H9 (cell line): ENCODE results near the gene NRP1. TPM values are rescaled to one million over a fixed set of nuclear protein-coding genes. Genes with fewer than 3 reads are reported as not detected.

Source experiments
- DNase-seq: peaks from one replicate; pipeline ENCODE4 v3.0.0-alpha.2; 2017
- H2AFZ ChIP-seq: one replicate; pipeline ENCODE4 v1.6.1; 2013; ENCODE audit warnings: mild to moderate bottlenecking, low read length, control low read depth, moderate library complexity
- H2AK5ac ChIP-seq: 2 replicates; pipeline ENCODE4 v1.6.1; 2013; ENCODE audit warnings: low read length, control low read depth, mixed read lengths; ENCODE audit not compliant: insufficient read length
- H2BK120ac ChIP-seq: one replicate; pipeline ENCODE4 v1.6.1; 2013; ENCODE audit warnings: low read depth, mild to moderate bottlenecking, low read length, control low read depth, inconsistent platforms; ENCODE audit not compliant: poor library complexity, severe bottlenecking
- H2BK12ac ChIP-seq: 2 replicates; pipeline ENCODE4 v1.6.1; 2013; ENCODE audit warnings: low read length, control low read depth, mixed read lengths, low read depth; ENCODE audit not compliant: insufficient read length
- H2BK15ac ChIP-seq: 2 replicates; pipeline ENCODE4 v1.6.1; 2013; ENCODE audit warnings: low read depth, low read length, control low read depth
- H2BK20ac ChIP-seq: one replicate; pipeline ENCODE4 v1.6.1; 2013; ENCODE audit warnings: low read depth, mild to moderate bottlenecking, low read length, control low read depth, inconsistent platforms; ENCODE audit not compliant: poor library complexity, severe bottlenecking
- H2BK5ac ChIP-seq: 2 replicates; pipeline ENCODE4 v1.6.1; 2013; ENCODE audit warnings: low read length, control low read depth, mixed read lengths; ENCODE audit not compliant: insufficient read length
- H3K14ac ChIP-seq: 2 replicates; pipeline ENCODE4 v1.6.1; 2013; ENCODE audit warnings: low read length, control low read depth; ENCODE audit not compliant: insufficient read depth
- H3K18ac ChIP-seq: 2 replicates; pipeline ENCODE4 v1.6.1; 2013; ENCODE audit warnings: low read depth, mild to moderate bottlenecking, mixed read lengths, low read length, control low read depth; ENCODE audit not compliant: insufficient read length
- H3K23ac ChIP-seq: 2 replicates; pipeline ENCODE4 v1.6.1; 2013; ENCODE audit warnings: low read length, control low read depth, mixed read lengths, low read depth; ENCODE audit not compliant: insufficient read length
- H3K23me2 ChIP-seq: 2 replicates; pipeline ENCODE4 v1.6.1; 2013; ENCODE audit warnings: low read depth, mild to moderate bottlenecking, mixed read lengths, low read length, control low read depth; ENCODE audit not compliant: insufficient read length, poor library complexity, severe bottlenecking
- H3K27ac ChIP-seq: 2 replicates; pipeline ENCODE4 v1.5.1; 2013; ENCODE audit warnings: low read length, control low read depth, mixed read lengths, low read depth; ENCODE audit not compliant: insufficient read length
- H3K27me3 ChIP-seq: 2 replicates; pipeline ENCODE4 v1.6.1; 2013; ENCODE audit warnings: low read length, control low read depth, inconsistent platforms; ENCODE audit not compliant: insufficient read depth
- H3K4ac ChIP-seq: 2 replicates; pipeline ENCODE4 v1.6.1; 2013; ENCODE audit warnings: low read depth, mild to moderate bottlenecking, control low read depth, inconsistent platforms, low read length, moderate library complexity
- H3K4me1 ChIP-seq: 2 replicates; pipeline ENCODE4 v1.6.1; 2013; ENCODE audit warnings: low read length, control low read depth, inconsistent platforms; ENCODE audit not compliant: insufficient read depth
- H3K4me2 ChIP-seq: 2 replicates; pipeline ENCODE4 v1.6.1; 2013; ENCODE audit warnings: low read length, control low read depth, mixed read lengths; ENCODE audit not compliant: insufficient read length, insufficient read depth
- H3K56ac ChIP-seq: 2 replicates; pipeline ENCODE4 v1.6.1; 2013; ENCODE audit warnings: low read depth, mild to moderate bottlenecking, mixed read lengths, low read length, control low read depth; ENCODE audit not compliant: insufficient read length
- H3K79me1 ChIP-seq: 2 replicates; pipeline ENCODE4 v1.6.1; 2013; ENCODE audit warnings: low read depth, mild to moderate bottlenecking, moderate library complexity, low read length, control low read depth, inconsistent platforms; ENCODE audit not compliant: insufficient read depth, poor library complexity, severe bottlenecking
- H3K79me2 ChIP-seq: 2 replicates; pipeline ENCODE4 v1.6.1; 2013; ENCODE audit warnings: low read length, control low read depth, inconsistent platforms; ENCODE audit not compliant: insufficient read depth
- H3K9ac ChIP-seq: 2 replicates; pipeline ENCODE4 v1.6.1; 2013; ENCODE audit warnings: low read length, control low read depth, mixed read lengths; ENCODE audit not compliant: insufficient read length; ENCODE audit errors: extremely low read depth
- H3K9me3 ChIP-seq: one replicate; pipeline ENCODE4 v1.6.1; 2013; ENCODE audit warnings: low read depth, low read length, inconsistent platforms; ENCODE audit not compliant: control insufficient read depth
- H3T11ph ChIP-seq: one replicate; pipeline ENCODE4 v1.6.1; 2013; ENCODE audit warnings: mild to moderate bottlenecking, low read length, control low read depth, inconsistent platforms
- H4K20me1 ChIP-seq: one replicate; pipeline ENCODE4 v1.6.1; 2013; ENCODE audit not compliant: control insufficient read depth, insufficient read length, insufficient read depth
- H4K5ac ChIP-seq: 2 replicates; pipeline ENCODE4 v1.6.1; 2013; ENCODE audit warnings: low read depth, mild to moderate bottlenecking, mixed read lengths, low read length, control low read depth; ENCODE audit not compliant: insufficient read length
- H4K8ac ChIP-seq: replicated peaks from 2 replicates; pipeline ENCODE4 v1.6.1; 2013; ENCODE audit warnings: low read length, control low read depth, mixed read lengths, low read depth; ENCODE audit not compliant: insufficient read length
- H4K91ac ChIP-seq: 2 replicates; pipeline ENCODE4 v1.6.1; 2013; ENCODE audit warnings: low read depth, mild to moderate bottlenecking, moderate library complexity, mixed read lengths, low read length, control low read depth; ENCODE audit not compliant: insufficient read length
- H3K27ac Mint-ChIP-seq, 3 experiments: 2 replicates in 2 of 3; 3 replicates in 1 of 3; pipeline ENCODE4 v1.8.0; 2020 to 2021; ENCODE audit warnings: mixed read lengths in 3 of 3, mild to moderate bottlenecking in 1 of 3, moderate library complexity in 1 of 3
- H3K27me3 Mint-ChIP-seq: 2 replicates; pipeline ENCODE4 v1.8.0; 2021; ENCODE audit warnings: low read depth, mild to moderate bottlenecking, moderate library complexity, mixed read lengths
- H3K36me3 Mint-ChIP-seq, 3 experiments: 2 replicates in 2 of 3; 3 replicates in 1 of 3; pipeline ENCODE4 v1.8.0; 2020 to 2021; ENCODE audit warnings: low read depth in 3 of 3, mixed read lengths in 3 of 3; ENCODE audit not compliant: insufficient read depth in 1 of 3
- H3K4me1 Mint-ChIP-seq, 2 experiments: 2 replicates each; pipeline ENCODE4 v1.8.0; 2020; ENCODE audit warnings: mixed read lengths in 2 of 2
- H3K4me3 Mint-ChIP-seq, 2 experiments: 2 replicates in 1 of 2; 3 replicates in 1 of 2; pipeline ENCODE4 v1.8.0; 2020 to 2021; ENCODE audit warnings: mild to moderate bottlenecking in 2 of 2, mixed read lengths in 2 of 2, moderate library complexity in 1 of 2
- H3K9me3 Mint-ChIP-seq, 2 experiments: 2 replicates in 1 of 2; 3 replicates in 1 of 2; pipeline ENCODE4 v1.8.0; 2020; ENCODE audit warnings: mild to moderate bottlenecking in 2 of 2, mixed read lengths in 2 of 2, moderate library complexity in 1 of 2
- CTCF ChIP-seq: fragments of 200-600 bp; sonication (generic); conservative IDR thresholded peaks from 3 replicates; pipeline ENCODE4 v1.8.0; 2021; ENCODE audit warnings: antibody characterized with exemption, mild to moderate bottlenecking
- WGBS: extraction: QIAGEN DNeasy Blood & Tissue Kit; methylation state at CpG from one replicate; pipeline ENCODE4 v1.1.7; 2013; ENCODE audit warnings: missing lambda C conversion rate, low lambda C conversion rate, mixed read lengths; ENCODE audit not compliant: insufficient read length; ENCODE audit errors: extremely low coverage; 5-methylcytosine and 5-hydroxymethylcytosine counted together
- total RNA-seq: library from RNA; stranded (reverse); gene quantifications from 2 replicates; pipeline ENCODE4 v1.2.1, GENCODE V29; 2021

The NRP1 gene
- total RNA-seq, 1 experiment from 2014 or later, result 4.6 TPM

DNA sequence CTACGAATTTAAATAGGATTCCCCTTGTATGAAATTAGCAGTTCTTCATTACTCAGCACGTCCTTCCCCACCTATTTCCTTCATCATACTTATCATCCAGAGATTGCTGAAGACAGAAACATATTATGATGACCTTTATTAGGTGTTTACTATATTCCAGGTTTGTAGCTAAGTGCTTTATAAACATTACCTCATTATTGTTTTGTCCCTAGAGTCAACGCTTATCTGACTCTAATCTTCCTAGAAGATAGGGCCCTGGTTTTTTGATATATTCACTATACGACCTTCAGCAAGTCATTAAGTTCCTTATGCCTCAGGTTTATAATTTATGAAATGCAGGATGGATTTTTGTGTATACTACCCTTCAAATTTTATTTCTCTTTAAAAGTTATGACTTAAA is 36.8 kb upstream of the NRP1 start:
- no peak overlapping the region for H2BK20ac ChIP-seq
- H2BK5ac ChIP-seq, result no peak overlapping the region
- no peaks in the 10 kb centered on the region for H3K23me2 ChIP-seq
- H3K23ac ChIP-seq, result no peak overlapping the region
- H3K18ac ChIP-seq, result no peak overlapping the region
- Mint-ChIP-seq H3K4me1 (peaks cover 0 to 5% of the 10 kb centered on the region in 2 experiments; a peak in 1 of 4 replicates), H3K27me3 (peaks cover 2% of the 10 kb centered on the region; the same call in 1 of the 2 replicates), H3K9me3 (peaks cover 4% of the 10 kb centered on the region in 2 experiments; a peak in 4 of 5 replicates), H3K4me3 (no peak overlapping the region), H3K36me3 (peaks cover 0 to 2% (median 0%) of the 10 kb centered on the region in 3 experiments; a peak in 3 of 7 replicates), H3K27ac (no peak overlapping the region)
- no peak for DNase-seq
- no CpG with 5 or more reads among the region's 4 CpGs for WGBS
- H3K4me2 ChIP-seq, result no peak overlapping the region
- H3K27ac ChIP-seq, result no peak overlapping the region
- no peak overlapping the region for H2BK120ac ChIP-seq
- no peak overlapping the region for H2AK5ac ChIP-seq
- H2BK15ac ChIP-seq, result no peak overlapping the region
- no peak overlapping the region for H4K5ac ChIP-seq
- H3K79me2 ChIP-seq, result no peaks in the 10 kb centered on the region
- H3K27me3 ChIP-seq, result no peaks in the 10 kb centered on the region
- no peak overlapping the region for H4K8ac ChIP-seq
- TF ChIP-seq CTCF, result no peak
- no peak overlapping the region for H4K91ac ChIP-seq
- no peak overlapping the region for H2BK12ac ChIP-seq
- H3T11ph ChIP-seq, result no peak overlapping the region
- no peaks in the 10 kb centered on the region for H3K4me1 ChIP-seq
- no peaks in the 10 kb centered on the region for H3K9me3 ChIP-seq
- H3K79me1 ChIP-seq, result no peaks in the 10 kb centered on the region
- H4K20me1 ChIP-seq, result no peaks in the 10 kb centered on the region
- H3K9ac ChIP-seq, result no peak overlapping the region
- H3K14ac ChIP-seq, result no peak overlapping the region
- H3K4ac ChIP-seq, result no peak overlapping the region
- no peak overlapping the region for H3K56ac ChIP-seq
- H2AFZ ChIP-seq, result no peak overlapping the region
